ENCODE data around the gene DDI2.
"Not testable (repeated sequence)": the region's sequence is repeated elsewhere in the genome, so short reads cannot be mapped to it uniquely, and the experiment has no call there.

DDI2 gene

GRCh38 chr1:15678578-15678977 is 61.3 kb downstream of the DDI2 start:
- DNase-seq (ENCODE audit: low spot score), result no peak

- no peak for DNase-seq (ENCODE audit: low spot score)
These were observed 62.9 kb downstream of the DDI2 start for GRCh38 chr1:15680131-15680530.

GRCh38 chr1:15680561-15681348 is 63.5 kb downstream of the DDI2 start:
- DNase-seq (ENCODE audit: low spot score), result peak; percentile 23

- no peak for DNase-seq (ENCODE audit: low spot score)
These were observed 64.4 kb downstream of the DDI2 start for GRCh38 chr1:15681349-15682292.

GRCh38 chr1:15682936-15683341 is 65.7 kb downstream of the DDI2 start:
- no peak for DNase-seq (ENCODE audit: low spot score)

GRCh38 chr1:15683345-15684039 is 66.2 kb downstream of the DDI2 start:
- DNase-seq (ENCODE audit: low spot score), result no peak

- DNase-seq (ENCODE audit: low spot score), result peak; percentile 92
These were observed 66.8 kb downstream of the DDI2 start, which contains the start of gene PLEKHM2 for GRCh38 chr1:15684042-15684461. Gene PLEKHM2 (plus strand): TSS chr1:15684320. CDS start chr1:15684559, 239 bp downstream.

GRCh38 chr1:15684468-15685291 is 67.4 kb downstream of the DDI2 start:
- DNase-seq (ENCODE audit: low spot score), result peak; percentile 72

GRCh38 chr1:15685820-15686219 is 68.6 kb downstream of the DDI2 start:
- DNase-seq (ENCODE audit: low spot score), result no peak

GRCh38 chr1:15687446-15687845 is 70.2 kb downstream of the DDI2 start:
- DNase-seq (ENCODE audit: low spot score), result no peak

GRCh38 chr1:15690317-15690716 is 73.1 kb downstream of the DDI2 start:
- no peak for DNase-seq (ENCODE audit: low spot score)

- no peak for DNase-seq (ENCODE audit: low spot score)
These were observed 74.3 kb downstream of the DDI2 start for GRCh38 chr1:15691434-15692032.

DNA sequence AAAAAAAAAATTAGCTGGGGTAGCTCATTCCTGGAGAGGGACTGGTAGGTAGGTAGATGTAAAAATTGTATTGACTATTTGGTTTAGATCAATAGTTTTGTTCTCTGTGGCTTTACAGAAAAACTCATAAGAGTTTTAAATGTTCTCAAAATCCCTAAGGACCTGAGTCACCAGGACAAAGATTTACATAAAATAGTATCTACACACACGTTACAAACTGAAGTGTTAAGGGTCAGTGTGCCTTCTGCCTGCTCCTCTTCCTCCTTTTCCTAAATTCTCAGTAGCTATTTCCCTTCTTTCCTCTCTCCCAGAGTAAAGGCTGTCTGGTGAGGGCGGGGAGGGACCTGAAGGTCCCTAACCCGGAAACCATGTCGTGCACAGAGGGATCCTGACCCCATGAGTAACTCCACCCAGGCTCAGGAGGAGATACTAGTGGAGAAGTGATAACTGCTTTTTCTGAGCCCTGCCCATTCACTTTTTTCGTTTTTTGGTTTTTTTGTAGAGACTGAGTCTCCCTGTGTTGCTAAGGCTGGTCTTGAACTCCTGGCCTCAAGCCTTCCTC is 74.9 kb downstream of the DDI2 start:
- DNase-seq (ENCODE audit: low spot score), result peak; percentile 4

DNA sequence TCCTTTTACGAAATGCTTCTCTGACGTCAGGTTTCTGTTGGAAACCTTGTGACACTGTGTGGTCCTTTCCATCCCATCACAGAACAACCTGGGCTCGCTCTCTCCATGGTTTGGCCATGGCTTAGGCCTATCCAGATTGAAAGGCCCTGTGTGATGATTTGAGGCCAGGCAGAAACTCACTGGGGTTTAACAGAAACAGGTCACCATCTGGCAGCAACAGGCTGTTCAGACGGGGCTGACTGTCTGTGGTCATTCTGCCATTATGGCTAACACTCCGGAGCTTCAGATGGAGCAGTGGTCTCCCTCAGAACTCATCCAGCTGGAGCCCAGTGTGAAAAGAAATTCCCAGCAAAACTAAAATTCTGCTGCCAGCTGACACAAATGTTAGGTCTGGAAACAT is 76.1 kb downstream of the DDI2 start:
- no peak for DNase-seq (ENCODE audit: low spot score)

DNA sequence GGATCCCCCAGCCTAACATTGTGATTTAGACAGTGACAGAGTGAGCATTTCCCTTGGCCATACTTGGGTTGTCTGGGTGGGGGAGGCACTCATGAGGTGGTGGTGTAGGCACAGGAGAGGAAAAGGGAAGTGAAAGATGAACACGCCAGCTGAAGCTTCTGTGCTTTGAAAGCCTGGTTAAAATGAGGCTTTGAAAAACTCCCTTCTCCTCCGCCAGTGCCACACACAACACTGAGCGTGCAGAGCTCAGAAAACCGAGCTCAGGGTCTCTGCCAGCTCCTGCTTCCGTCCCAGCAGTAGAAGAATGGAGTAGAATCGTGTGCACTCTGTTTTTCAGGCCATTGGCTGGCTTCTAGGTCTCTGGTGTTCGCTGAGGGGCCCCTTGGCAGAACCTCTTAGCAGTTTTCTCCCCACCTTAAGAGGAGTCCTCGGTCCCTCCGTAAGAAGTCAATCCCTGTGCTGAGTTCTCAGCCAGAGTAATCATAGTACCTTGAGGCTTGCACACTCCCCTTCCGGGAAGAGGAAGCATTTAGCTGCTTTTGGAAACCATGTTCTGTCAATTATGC is 79.8 kb downstream of the DDI2 start:
- no peak for DNase-seq (ENCODE audit: low spot score)

GRCh38 chr1:15698201-15698600 is 80.9 kb downstream of the DDI2 start:
- DNase-seq (ENCODE audit: low spot score), result no peak

- DNase-seq (ENCODE audit: low spot score), result not testable (repeated sequence)
These were observed 82.1 kb downstream of the DDI2 start for GRCh38 chr1:15699321-15699720.

DNA sequence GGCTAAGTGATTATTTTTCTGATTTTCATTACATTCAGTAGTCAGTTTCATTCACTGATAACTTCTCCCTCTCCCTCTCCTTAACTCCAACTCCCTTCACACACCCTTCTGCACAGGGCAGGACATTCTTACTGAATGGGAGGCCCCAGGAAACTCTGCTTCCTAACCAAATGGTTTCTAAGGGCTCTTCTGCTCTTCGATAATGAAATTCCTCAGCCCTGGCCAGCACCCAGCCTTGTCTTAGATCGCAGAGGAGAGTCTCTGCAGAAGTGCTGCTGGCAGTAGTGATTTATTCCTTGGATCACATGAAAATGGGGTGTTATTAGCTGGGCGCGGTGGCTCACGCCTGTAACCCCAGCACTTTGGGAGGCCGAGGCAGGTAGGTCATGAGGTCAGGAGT is 83.2 kb downstream of the DDI2 start:
- no peak for DNase-seq (ENCODE audit: low spot score)

GRCh38 chr1:15701784-15702183 is 84.5 kb downstream of the DDI2 start:
- no peak for DNase-seq (ENCODE audit: low spot score)

Data from iPS-NIHi11 (cell line).